ENCODE data around the gene SMARCD2. TPM values are rescaled to one million over a fixed set of nuclear protein-coding genes. Genes with fewer than 3 reads are reported as not detected.

Gene SMARCD2
- total and polyA plus RNA-seq, 4 donors = 64.9 to 109 (median 75.0) TPM

- WGBS, 2 donors = 93 to 95% methylated on average over 7 of the region's 7 CpGs
These were observed 5.7 kb downstream of the SMARCD2 start for GRCh38 chr17:63836811-63837210.

DNA sequence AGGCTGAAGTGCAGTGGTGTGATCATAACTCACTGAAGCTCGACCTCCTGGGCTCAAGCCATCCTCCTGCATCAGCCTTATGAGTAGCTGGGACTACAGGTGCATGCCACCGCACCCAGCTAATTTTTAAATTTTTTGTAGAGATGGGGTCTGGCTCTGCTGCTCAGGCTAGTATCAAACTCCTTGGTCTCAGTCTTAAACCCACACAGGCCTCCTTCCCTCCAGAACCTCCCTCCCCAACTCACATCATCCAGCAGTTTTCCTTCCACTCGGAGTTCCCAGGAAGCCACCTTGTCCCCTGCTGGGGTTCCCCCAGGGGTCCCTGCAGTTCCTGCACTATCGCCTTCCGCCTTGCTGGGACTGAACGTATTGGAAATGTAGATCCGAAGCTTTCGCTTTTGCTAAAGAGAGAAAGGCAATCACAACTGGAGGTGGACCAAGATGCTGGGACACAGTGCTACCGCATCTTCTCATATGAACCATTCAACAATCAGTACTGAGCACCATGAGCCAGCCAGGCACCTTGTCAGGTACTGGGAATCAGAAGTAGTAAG is 7.2 kb downstream of the SMARCD2 start:
- Histone ChIP-seq H3K27me3 (ENCODE audit: control insufficient read depth in 3 of 3, insufficient read depth in 3 of 3, low read length in 2 of 3) (no peaks in the 10 kb centered on the region), H3K4me1 (ENCODE audit: control insufficient read depth in 5 of 5, insufficient read depth in 5 of 5, low read length in 5 of 5) (peaks cover 6 to 33% (median 19%) of the 10 kb centered on the region in 5 donors), H3K36me3 (ENCODE audit: control insufficient read depth in 4 of 4, insufficient read depth in 4 of 4, low read length in 4 of 4) (peaks cover 21 to 64% (median 40%) of the 10 kb centered on the region in 4 donors), H3K9ac (ENCODE audit: insufficient read depth in 1 of 2, low read length in 2 of 2) (no peak overlapping the region), H3K9me3 (ENCODE audit: control insufficient read depth in 4 of 4, insufficient read depth in 3 of 4, low read length in 3 of 4) (no peaks in the 10 kb centered on the region), H3K27ac (ENCODE audit: low read depth in 1 of 2, low read length in 1 of 2) (no peak overlapping the region), H3K4me3 (no peak overlapping the region)
- no peak for DNase-seq
- 85 to 87% methylated on average over 9 of the region's 9 CpGs for WGBS, 2 donors
- no peak for ATAC-seq (ENCODE audit: insufficient read depth, low FRiP score)
- no peak for TF ChIP-seq CTCF (IDR thresholded peaks at IDR 0.05; ENCODE audit: control extremely low read depth, extremely low read depth)

More at GRCh38 chr17:63836811-63837210, 5.7 kb downstream of the SMARCD2 start:
- DNase-seq (no peak), ATAC-seq (ENCODE audit: insufficient read depth, low FRiP score) (no peak)
- Histone ChIP-seq H3K9ac (ENCODE audit: insufficient read depth in 1 of 2, low read length in 2 of 2) (no peak overlapping the region), H3K27me3 (ENCODE audit: control insufficient read depth in 3 of 3, insufficient read depth in 3 of 3, low read length in 2 of 3) (no peaks in the 10 kb centered on the region), H3K27ac (ENCODE audit: low read depth in 1 of 2, low read length in 1 of 2) (no peak overlapping the region), H3K36me3 (ENCODE audit: control insufficient read depth in 4 of 4, insufficient read depth in 4 of 4, low read length in 4 of 4) (peaks cover 16 to 49% (median 32%) of the 10 kb centered on the region in 4 donors), H3K4me3 (no peak overlapping the region), H3K9me3 (ENCODE audit: control insufficient read depth in 4 of 4, insufficient read depth in 3 of 4, low read length in 3 of 4) (no peaks in the 10 kb centered on the region), H3K4me1 (ENCODE audit: control insufficient read depth in 5 of 5, insufficient read depth in 5 of 5, low read length in 5 of 5) (peaks cover 17 to 44% (median 31%) of the 10 kb centered on the region in 5 donors)
- no peak for TF ChIP-seq CTCF (IDR thresholded peaks at IDR 0.05; ENCODE audit: control extremely low read depth, extremely low read depth)

GRCh38 chr17:63834431-63835166 is 7.9 kb downstream of the SMARCD2 start:
- ATAC-seq (ENCODE audit: insufficient read depth, low FRiP score) (peak; percentile 50), DNase-seq (peak in 2 of 3 donors; percentile 50 to 54)
- Histone ChIP-seq H3K9me3 (ENCODE audit: control insufficient read depth in 4 of 4, insufficient read depth in 3 of 4, low read length in 3 of 4) (no peaks in the 10 kb centered on the region), H3K27me3 (ENCODE audit: control insufficient read depth in 3 of 3, insufficient read depth in 3 of 3, low read length in 2 of 3) (no peaks in the 10 kb centered on the region), H3K4me1 (ENCODE audit: control insufficient read depth in 5 of 5, insufficient read depth in 5 of 5, low read length in 5 of 5) (peaks cover 6 to 26% (median 16%) of the 10 kb centered on the region in 5 donors), H3K4me3 (no peak overlapping the region), H3K9ac (ENCODE audit: insufficient read depth in 1 of 2, low read length in 2 of 2) (no peak overlapping the region), H3K36me3 (ENCODE audit: control insufficient read depth in 4 of 4, insufficient read depth in 4 of 4, low read length in 4 of 4) (peaks cover 26 to 69% (median 46%) of the 10 kb centered on the region in 4 donors), H3K27ac (ENCODE audit: low read depth in 1 of 2, low read length in 1 of 2) (no peak overlapping the region)
- TF ChIP-seq CTCF (IDR thresholded peaks at IDR 0.05; ENCODE audit: control extremely low read depth, extremely low read depth) = peak; percentile 38
- 30 to 40% methylated on average over 13 of the region's 13 CpGs for WGBS, 2 donors
